ENCODE results near the gene ALDH5A1. TPM values are rescaled to one million over a fixed set of nuclear protein-coding genes. Genes with fewer than 3 reads are reported as not detected.
A peak's percentile ranks its signal among the peaks of the same experiment; 100 is the strongest.

The ALDH5A1 gene
- total and polyA plus RNA-seq, 2 of the 13 experiments (the other 11 are each of a cell fraction or from before 2014, with no cell fraction given) = 12.8 to 32.5 TPM

DNA sequence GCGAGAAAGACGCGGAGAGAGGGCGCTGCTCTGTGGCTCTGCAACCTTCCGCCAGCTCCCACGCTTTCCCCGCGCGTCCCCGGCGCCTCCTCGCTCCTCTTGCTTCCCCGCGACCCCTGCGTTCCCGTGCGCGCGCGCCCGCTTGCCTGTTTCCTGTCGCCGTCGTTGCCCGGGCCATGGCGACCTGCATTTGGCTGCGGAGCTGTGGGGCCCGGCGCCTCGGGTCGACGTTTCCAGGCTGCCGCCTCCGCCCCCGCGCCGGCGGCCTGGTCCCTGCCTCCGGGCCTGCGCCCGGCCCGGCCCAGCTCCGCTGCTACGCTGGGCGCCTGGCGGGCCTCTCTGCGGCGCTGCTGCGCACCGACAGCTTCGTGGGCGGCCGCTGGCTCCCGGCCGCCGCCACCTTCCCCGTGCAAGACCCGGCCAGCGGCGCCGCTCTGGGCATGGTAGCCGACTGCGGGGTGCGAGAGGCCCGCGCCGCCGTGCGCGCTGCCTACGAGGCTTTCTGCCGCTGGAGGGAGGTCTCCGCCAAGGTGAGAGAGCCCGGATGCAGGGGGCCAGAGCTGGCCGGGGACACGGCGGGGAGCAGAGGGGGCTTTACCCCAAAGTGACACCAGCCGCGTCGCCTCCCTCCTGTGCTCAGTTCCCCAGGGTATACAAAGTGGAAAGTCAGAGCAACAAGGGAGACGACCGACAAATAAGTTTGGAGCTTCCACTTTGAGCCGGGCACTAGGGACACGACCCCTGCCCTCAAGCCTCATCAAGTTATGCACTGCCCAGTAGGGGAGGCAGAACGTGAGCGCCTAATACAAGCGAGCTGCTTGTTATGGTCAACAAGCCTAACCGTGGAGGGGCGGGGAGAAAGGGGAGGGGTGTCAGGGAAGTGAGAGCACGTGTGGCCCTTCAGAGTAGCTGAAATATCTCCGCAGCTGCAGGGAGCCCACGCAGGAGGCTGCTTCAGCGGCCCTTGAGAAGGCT lies at the start of gene ALDH5A1 (continued):
- TF ChIP-seq NFRKB (IDR thresholded peaks at IDR 0.05) (no peak), YEATS2 (CRISPR knock-in tag; IDR thresholded peaks at IDR 0.05; ENCODE audit: borderline replicate concordance) (0 out of 2 replicates have a peak, but pooled peaks have one; percentile 27), KLF12 (CRISPR knock-in tag; IDR thresholded peaks at IDR 0.05; ENCODE audit: borderline replicate concordance) (peak; percentile 71), PHB2 (IDR thresholded peaks at IDR 0.05; ENCODE audit: partially characterized antibody) (no peak), NFE2L1 (CRISPR knock-in tag; IDR thresholded peaks at IDR 0.05; ENCODE audit: borderline replicate concordance) (0 out of 2 replicates have a peak, but pooled peaks have one; percentile 32), PCBP2 (optimal IDR thresholded peaks at IDR 0.05; ENCODE audit: low read depth, low read length, poor library complexity, severe bottlenecking) (no peak), JUN (CRISPR knock-in tag; IDR thresholded peaks at IDR 0.05) (peak; percentile 9; the same call in 1 of the 2 replicates), ZNF296 (CRISPR knock-in tag; conservative IDR thresholded peaks at IDR 0.05) (no peak), JDP2 (CRISPR knock-in tag; IDR thresholded peaks at IDR 0.05; ENCODE audit: borderline replicate concordance) (no peak), ZNF713 (CRISPR knock-in tag; IDR thresholded peaks at IDR 0.05) (no peak), ZNF629 (CRISPR knock-in tag; conservative IDR thresholded peaks at IDR 0.05) (0 out of 2 replicates have a peak, but pooled peaks have one; percentile 17), ZNF205 (CRISPR knock-in tag; IDR thresholded peaks at IDR 0.05) (peak; percentile 53), ZEB1 (IDR thresholded peaks at IDR 0.05; ENCODE audit: insufficient replicate concordance, low read depth) (peak; percentile 55), KLF11 (CRISPR knock-in tag; IDR thresholded peaks at IDR 0.05) (no peak; the same call in 1 of the 2 replicates), MTA3 (CRISPR knock-in tag; IDR thresholded peaks at IDR 0.05) (no peak), ESRRA (CRISPR knock-in tag; IDR thresholded peaks at IDR 0.05; ENCODE audit: low read depth) (peak; percentile 79), ZNF546 (CRISPR knock-in tag; conservative IDR thresholded peaks at IDR 0.05) (no peak; the same call in none of the 2 replicates), RORA (CRISPR knock-in tag; IDR thresholded peaks at IDR 0.05) (no peak)
- TF ChIP-seq, protein P1, sequence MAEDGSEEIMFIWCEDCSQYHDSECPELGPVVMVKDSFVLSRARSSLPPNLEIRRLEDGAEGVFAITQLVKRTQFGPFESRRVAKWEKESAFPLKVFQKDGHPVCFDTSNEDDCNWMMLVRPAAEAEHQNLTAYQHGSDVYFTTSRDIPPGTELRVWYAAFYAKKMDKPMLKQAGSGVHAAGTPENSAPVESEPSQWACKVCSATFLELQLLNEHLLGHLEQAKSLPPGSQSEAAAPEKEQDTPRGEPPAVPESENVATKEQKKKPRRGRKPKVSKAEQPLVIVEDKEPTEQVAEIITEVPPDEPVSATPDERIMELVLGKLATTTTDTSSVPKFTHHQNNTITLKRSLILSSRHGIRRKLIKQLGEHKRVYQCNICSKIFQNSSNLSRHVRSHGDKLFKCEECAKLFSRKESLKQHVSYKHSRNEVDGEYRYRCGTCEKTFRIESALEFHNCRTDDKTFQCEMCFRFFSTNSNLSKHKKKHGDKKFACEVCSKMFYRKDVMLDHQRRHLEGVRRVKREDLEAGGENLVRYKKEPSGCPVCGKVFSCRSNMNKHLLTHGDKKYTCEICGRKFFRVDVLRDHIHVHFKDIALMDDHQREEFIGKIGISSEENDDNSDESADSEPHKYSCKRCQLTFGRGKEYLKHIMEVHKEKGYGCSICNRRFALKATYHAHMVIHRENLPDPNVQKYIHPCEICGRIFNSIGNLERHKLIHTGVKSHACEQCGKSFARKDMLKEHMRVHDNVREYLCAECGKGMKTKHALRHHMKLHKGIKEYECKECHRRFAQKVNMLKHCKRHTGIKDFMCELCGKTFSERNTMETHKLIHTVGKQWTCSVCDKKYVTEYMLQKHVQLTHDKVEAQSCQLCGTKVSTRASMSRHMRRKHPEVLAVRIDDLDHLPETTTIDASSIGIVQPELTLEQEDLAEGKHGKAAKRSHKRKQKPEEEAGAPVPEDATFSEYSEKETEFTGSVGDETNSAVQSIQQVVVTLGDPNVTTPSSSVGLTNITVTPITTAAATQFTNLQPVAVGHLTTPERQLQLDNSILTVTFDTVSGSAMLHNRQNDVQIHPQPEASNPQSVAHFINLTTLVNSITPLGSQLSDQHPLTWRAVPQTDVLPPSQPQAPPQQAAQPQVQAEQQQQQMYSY (CRISPR knock-in tag; IDR thresholded peaks at IDR 0.05) = peak; percentile 30
- TF ChIP-seq, protein P2, sequence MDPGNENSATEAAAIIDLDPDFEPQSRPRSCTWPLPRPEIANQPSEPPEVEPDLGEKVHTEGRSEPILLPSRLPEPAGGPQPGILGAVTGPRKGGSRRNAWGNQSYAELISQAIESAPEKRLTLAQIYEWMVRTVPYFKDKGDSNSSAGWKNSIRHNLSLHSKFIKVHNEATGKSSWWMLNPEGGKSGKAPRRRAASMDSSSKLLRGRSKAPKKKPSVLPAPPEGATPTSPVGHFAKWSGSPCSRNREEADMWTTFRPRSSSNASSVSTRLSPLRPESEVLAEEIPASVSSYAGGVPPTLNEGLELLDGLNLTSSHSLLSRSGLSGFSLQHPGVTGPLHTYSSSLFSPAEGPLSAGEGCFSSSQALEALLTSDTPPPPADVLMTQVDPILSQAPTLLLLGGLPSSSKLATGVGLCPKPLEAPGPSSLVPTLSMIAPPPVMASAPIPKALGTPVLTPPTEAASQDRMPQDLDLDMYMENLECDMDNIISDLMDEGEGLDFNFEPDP (CRISPR knock-in tag; conservative IDR thresholded peaks at IDR 0.05) = peak; percentile 99
- TF ChIP-seq, protein P3, sequence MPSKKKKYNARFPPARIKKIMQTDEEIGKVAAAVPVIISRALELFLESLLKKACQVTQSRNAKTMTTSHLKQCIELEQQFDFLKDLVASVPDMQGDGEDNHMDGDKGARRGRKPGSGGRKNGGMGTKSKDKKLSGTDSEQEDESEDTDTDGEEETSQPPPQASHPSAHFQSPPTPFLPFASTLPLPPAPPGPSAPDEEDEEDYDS (CRISPR knock-in tag; IDR thresholded peaks at IDR 0.05) = no peak; the same call in 1 of the 2 replicates
- TF ChIP-seq, protein P4, sequence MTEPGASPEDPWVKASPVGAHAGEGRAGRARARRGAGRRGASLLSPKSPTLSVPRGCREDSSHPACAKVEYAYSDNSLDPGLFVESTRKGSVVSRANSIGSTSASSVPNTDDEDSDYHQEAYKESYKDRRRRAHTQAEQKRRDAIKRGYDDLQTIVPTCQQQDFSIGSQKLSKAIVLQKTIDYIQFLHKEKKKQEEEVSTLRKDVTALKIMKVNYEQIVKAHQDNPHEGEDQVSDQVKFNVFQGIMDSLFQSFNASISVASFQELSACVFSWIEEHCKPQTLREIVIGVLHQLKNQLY (CRISPR knock-in tag; IDR thresholded peaks at IDR 0.05) = no peak
- TF ChIP-seq, protein P5, sequence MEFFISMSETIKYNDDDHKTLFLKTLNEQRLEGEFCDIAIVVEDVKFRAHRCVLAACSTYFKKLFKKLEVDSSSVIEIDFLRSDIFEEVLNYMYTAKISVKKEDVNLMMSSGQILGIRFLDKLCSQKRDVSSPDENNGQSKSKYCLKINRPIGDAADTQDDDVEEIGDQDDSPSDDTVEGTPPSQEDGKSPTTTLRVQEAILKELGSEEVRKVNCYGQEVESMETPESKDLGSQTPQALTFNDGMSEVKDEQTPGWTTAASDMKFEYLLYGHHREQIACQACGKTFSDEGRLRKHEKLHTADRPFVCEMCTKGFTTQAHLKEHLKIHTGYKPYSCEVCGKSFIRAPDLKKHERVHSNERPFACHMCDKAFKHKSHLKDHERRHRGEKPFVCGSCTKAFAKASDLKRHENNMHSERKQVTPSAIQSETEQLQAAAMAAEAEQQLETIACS (CRISPR knock-in tag; IDR thresholded peaks at IDR 0.05) = peak; percentile 94

Measured in HepG2 (cell line).